ENCODE data around the gene ZFP69.

ZFP69 gene

DNA sequence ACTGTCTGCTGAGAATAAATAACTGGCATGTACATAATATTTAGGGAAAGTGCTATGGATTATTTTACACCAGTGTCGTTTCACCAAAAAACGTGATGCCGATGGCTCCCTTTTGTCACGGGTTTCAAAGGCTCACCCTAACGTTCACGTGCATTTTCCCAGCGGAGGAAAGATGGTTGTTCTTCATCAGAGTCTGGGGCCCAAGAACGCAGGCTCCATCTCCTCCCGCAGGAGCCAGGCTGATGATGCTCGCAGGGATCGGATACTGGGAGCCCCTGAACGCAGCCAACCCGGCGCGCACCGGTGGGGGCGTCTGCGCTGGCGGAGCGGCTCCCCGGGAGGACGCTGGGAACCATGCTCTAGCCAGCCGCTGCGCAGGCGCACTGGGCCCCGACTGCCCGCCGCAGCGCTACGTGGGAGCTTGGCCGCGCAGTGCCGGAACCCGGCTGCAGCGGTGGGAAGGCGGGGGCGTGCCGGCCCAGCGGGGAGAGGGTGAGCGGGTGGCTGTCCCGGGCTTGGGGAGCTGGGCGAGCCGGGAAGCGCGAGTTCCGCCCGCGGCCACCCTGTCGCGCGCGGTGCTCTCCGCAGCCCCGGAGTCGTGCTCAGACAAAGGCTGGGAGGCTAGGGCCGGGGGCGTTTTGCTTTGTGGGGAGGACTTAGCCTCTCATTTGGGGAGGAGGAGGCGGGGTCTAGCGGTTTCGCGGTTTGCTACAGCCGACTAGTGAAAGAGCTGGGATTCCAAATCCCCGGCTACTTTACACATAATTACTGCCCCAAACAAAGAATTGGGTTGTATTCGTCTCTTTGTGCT lies 27.2 kb upstream of the ZFP69 start, which contains the start of gene ZFP69B:
Gene ZFP69B (plus strand): TSS at position 793 of the 811 bp plus-strand sequence. CDS start 486 bp downstream, outside the sequence.
- H3K4me3 ChIP-seq = peak within 1 kb of the TSS; percentile 87
- TF ChIP-seq EZH2 (IDR thresholded peaks at IDR 0.05) (no peak), POLR2AphosphoS5 (IDR thresholded peaks at IDR 0.05; ENCODE audit: borderline replicate concordance, low read depth, low read length) (peak; percentile 91)
- H3K36me3 ChIP-seq (ENCODE audit: insufficient read depth, low read length) = peaks cover 13% of the 10 kb centered on the region
- peak; percentile 44 for DNase-seq (ENCODE audit: low read depth, low spot score)
- H3K9ac ChIP-seq (ENCODE audit: insufficient read length) = peak within 1 kb of the TSS; percentile 82
- H3K27ac ChIP-seq = peak within 1 kb of the TSS; percentile 81
- H3K9me3 ChIP-seq (ENCODE audit: low read depth, low read length) = peaks cover 10% of the 10 kb centered on the region; the same call in 1 of the 2 replicates

DNA sequence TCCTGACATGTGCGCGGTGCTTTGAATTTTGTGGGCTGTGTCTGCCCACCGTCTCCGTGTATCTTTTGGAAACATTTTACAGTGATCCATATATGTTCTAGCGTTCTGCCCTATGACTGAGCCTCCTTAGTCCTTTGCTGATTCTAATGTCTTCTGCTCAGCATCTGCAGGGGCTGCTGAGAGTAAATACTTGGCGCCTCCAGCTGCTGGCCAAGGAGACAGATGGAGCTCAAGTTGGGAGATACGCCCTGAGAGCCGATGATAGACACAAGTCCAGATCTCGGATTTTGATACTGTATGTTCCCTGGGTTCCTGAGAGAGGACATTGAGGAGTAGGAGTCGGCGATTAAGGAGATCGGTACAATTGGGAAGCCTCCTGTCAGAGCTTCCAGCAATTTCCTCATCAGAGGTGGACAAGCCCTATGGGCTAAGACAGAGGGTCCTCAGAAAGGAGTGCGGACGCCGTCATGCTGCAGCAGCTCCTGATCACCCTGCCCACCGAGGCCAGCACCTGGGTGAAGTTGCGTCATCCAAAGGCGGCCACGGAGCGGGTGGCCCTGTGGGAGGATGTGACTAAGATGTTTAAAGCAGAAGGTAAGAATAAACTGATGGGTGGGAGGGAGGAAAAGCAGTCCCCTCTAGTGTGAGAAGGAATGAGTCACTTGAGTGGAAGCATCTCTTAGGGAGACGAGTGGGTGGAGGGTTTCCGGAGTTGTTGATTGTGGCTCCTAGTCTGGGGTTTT lies 26.4 kb upstream of the ZFP69 start:
- peak overlapping the region; percentile 82 for H3K9ac ChIP-seq (ENCODE audit: insufficient read length)
- H3K27ac ChIP-seq = peak overlapping the region; percentile 81
- H3K4me3 ChIP-seq = peak overlapping the region; percentile 87
- no peak for TF ChIP-seq POLR2AphosphoS5 (IDR thresholded peaks at IDR 0.05; ENCODE audit: borderline replicate concordance, low read depth, low read length)
- TF ChIP-seq EZH2 (IDR thresholded peaks at IDR 0.05) = no peak
- no peak for TF ChIP-seq FOXP2 (optimal IDR thresholded peaks at IDR 0.05; ENCODE audit: control extremely low read depth, extremely low read length, insufficient read depth)
- H3K36me3 ChIP-seq (ENCODE audit: insufficient read depth, low read length) = peaks cover 19% of the 10 kb centered on the region
- no peak for DNase-seq (ENCODE audit: low read depth, low spot score)
- peaks cover 13% of the 10 kb centered on the region; the same call in 1 of the 2 replicates for H3K9me3 ChIP-seq (ENCODE audit: low read depth, low read length)

DNA sequence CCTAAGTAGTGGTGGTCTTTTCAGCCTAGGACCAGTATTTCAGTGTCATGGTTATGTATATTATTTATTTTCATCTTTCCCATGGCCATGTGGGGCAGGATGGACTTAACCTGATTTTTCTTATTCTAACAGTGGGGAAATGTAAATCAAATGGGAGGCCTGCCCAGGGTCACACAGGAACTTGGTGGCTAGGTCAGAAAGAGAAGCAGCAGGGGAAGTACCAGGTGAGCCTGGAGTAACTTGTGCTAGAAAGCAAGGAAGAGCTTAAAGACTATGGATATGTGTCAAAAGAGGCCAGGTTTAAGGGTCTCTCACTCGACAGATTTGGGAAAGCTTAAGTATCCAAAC lies 25.9 kb upstream of the ZFP69 start:
- no peak for DNase-seq (ENCODE audit: low read depth, low spot score)
- Histone ChIP-seq H3K9ac (ENCODE audit: insufficient read length) (no peak overlapping the region), H3K9me3 (ENCODE audit: low read depth, low read length) (peaks cover 13% of the 10 kb centered on the region; the same call in 1 of the 2 replicates), H3K4me3 (peak overlapping the region; percentile 87), H3K36me3 (ENCODE audit: insufficient read depth, low read length) (peaks cover 23% of the 10 kb centered on the region), H3K27ac (no peak overlapping the region)
- TF ChIP-seq FOXP2 (optimal IDR thresholded peaks at IDR 0.05; ENCODE audit: control extremely low read depth, extremely low read length, insufficient read depth) (no peak), POLR2AphosphoS5 (IDR thresholded peaks at IDR 0.05; ENCODE audit: borderline replicate concordance, low read depth, low read length) (no peak), EZH2 (IDR thresholded peaks at IDR 0.05) (no peak)

DNA sequence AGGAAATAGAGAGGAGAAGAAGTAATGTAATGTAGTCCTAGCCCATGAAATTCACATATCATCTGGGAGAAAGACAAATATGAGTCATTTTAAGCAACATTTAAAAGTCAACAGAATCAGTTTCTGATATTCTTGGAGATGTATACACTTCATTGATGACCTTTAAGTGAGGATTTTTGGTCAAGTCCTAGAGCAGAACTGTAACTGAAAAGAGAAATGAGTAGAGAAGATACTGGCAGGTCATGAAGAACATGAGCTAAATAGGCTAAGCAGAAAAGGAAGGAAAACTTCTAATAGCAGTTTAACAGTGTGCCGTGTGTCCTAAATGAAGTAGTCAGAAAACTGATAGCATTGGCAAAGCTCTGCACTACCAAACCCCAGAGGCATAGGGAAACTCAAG lies 22.2 kb upstream of the ZFP69 start:
- Histone ChIP-seq H3K27ac (no peak overlapping the region), H3K9ac (ENCODE audit: insufficient read length) (no peak overlapping the region), H3K36me3 (ENCODE audit: insufficient read depth, low read length) (peaks cover 59% of the 10 kb centered on the region), H3K4me3 (no peak overlapping the region), H3K9me3 (ENCODE audit: low read depth, low read length) (peaks cover 39% of the 10 kb centered on the region)
- TF ChIP-seq POLR2AphosphoS5 (IDR thresholded peaks at IDR 0.05; ENCODE audit: borderline replicate concordance, low read depth, low read length) = no peak
- TF ChIP-seq FOXP2 (optimal IDR thresholded peaks at IDR 0.05; ENCODE audit: control extremely low read depth, extremely low read length, insufficient read depth) = no peak
- TF ChIP-seq EZH2 (IDR thresholded peaks at IDR 0.05) = no peak
- no peak for DNase-seq (ENCODE audit: low read depth, low spot score)

DNA sequence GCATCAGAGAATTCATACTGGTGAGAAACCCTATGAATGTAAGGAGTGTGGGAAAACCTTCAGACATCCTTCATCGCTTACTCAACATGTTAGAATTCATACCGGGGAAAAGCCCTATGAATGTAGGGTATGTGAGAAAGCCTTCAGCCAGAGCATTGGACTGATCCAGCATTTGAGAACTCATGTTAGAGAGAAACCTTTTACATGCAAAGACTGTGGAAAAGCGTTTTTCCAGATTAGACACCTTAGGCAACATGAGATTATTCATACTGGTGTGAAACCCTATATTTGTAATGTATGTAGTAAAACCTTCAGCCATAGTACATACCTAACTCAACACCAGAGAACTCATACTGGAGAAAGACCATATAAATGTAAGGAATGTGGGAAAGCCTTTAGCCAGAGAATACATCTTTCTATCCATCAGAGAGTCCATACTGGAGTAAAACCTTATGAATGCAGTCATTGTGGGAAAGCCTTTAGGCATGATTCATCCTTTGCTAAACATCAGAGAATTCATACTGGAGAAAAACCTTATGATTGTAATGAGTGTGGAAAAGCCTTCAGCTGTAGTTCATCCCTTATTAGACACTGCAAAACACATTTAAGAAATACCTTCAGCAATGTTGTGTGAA lies 14.0 kb upstream of the ZFP69 start:
- H3K36me3 ChIP-seq (ENCODE audit: insufficient read depth, low read length) = peaks cover 51% of the 10 kb centered on the region
- TF ChIP-seq FOXP2 (optimal IDR thresholded peaks at IDR 0.05; ENCODE audit: control extremely low read depth, extremely low read length, insufficient read depth) (no peak), POLR2AphosphoS5 (IDR thresholded peaks at IDR 0.05; ENCODE audit: borderline replicate concordance, low read depth, low read length) (no peak), EZH2 (IDR thresholded peaks at IDR 0.05) (no peak)

DNA sequence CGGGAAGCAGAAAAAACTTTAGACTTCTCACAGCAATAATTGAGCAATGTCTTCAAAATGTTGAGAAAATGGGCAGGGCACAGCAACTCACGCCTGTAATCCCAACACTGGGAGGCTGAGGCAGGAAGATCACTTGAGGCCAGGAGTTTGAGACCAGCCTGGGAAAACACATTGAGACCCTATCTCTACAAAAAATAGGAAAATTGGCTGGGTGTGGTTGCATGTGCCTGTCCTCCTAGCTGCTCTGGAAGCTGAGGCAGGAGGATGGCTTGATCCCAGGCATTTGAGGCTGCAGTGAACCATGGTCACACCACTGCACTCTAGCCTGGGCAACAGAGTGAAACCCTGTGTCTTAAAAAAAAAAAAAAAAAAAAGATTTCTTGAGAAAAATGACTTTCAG lies 7.8 kb upstream of the ZFP69 start:
- H3K9ac ChIP-seq (ENCODE audit: insufficient read length) = no peak overlapping the region
- H3K36me3 ChIP-seq (ENCODE audit: insufficient read depth, low read length) = peaks cover 5% of the 10 kb centered on the region; the same call in 1 of the 2 replicates
- H3K9me3 ChIP-seq (ENCODE audit: low read depth, low read length) = peaks cover 21% of the 10 kb centered on the region
- H3K4me3 ChIP-seq = no peak overlapping the region
- no peak overlapping the region for H3K27ac ChIP-seq
- TF ChIP-seq POLR2AphosphoS5 (IDR thresholded peaks at IDR 0.05; ENCODE audit: borderline replicate concordance, low read depth, low read length) (no peak), EZH2 (IDR thresholded peaks at IDR 0.05) (no peak), FOXP2 (optimal IDR thresholded peaks at IDR 0.05; ENCODE audit: control extremely low read depth, extremely low read length, insufficient read depth) (no peak)
- no peak for DNase-seq (ENCODE audit: low read depth, low spot score)

More for the DNA sequence above, 14.0 kb upstream of the ZFP69 start:
- no peak for DNase-seq (ENCODE audit: low read depth, low spot score)
- H3K9ac ChIP-seq (ENCODE audit: insufficient read length) = no peak overlapping the region
- H3K9me3 ChIP-seq (ENCODE audit: low read depth, low read length) = peaks cover 50% of the 10 kb centered on the region
- H3K27ac ChIP-seq = no peak overlapping the region
- no peak overlapping the region for H3K4me3 ChIP-seq

DNA sequence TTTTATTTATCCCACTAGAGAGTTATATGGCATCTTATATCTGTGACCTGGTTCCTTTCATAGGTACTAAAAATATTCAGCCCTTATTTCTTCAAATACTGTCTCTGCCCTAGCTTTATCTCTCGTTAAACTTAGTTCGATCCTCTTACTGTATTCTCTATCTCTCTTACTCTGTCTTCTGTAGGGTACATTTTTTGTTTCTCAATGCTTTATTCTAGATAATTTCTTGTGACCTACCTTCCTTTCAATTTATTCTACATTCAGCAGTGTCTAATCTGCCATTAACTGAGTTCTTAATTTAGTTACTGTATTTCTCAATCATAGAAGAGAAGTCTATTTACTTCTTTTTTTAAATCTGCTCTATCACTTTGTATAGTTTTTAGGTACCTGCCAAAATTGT lies 1.8 kb upstream of the ZFP69 start:
- no peak for DNase-seq (ENCODE audit: low read depth, low spot score)
- no peak for TF ChIP-seq EZH2 (IDR thresholded peaks at IDR 0.05)
- H3K9ac ChIP-seq (ENCODE audit: insufficient read length) = no peak overlapping the region
- no peak overlapping the region for H3K4me3 ChIP-seq
- H3K36me3 ChIP-seq (ENCODE audit: insufficient read depth, low read length) = peaks cover 10% of the 10 kb centered on the region; the same call in 1 of the 2 replicates
- peaks cover 12% of the 10 kb centered on the region; the same call in 1 of the 2 replicates for H3K9me3 ChIP-seq (ENCODE audit: low read depth, low read length)
- no peak overlapping the region for H3K27ac ChIP-seq

DNA sequence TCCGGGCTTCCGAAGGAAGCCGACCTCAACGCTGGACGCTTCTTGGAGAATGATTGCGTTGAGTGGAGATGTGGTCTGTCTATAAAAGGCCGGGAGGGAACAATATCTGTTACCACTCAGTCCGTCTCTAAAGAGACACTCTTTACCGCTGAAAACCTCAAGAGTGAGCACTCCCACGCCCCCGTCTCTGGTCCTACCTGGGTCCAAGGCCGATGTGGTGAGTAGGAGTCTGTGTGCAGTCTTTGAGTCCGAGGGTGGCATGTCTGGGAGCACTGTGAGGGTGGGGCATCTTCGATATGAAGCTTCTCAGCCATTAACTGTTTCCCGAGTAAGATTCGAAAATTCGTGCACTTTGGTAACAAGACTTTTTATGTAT lies 576 bp downstream of the ZFP69 start:
- Histone ChIP-seq H3K9me3 (ENCODE audit: low read depth, low read length) (peaks cover 15% of the 10 kb centered on the region; the same call in 1 of the 2 replicates), H3K4me3 (peak overlapping the region; percentile 97), H3K9ac (ENCODE audit: insufficient read length) (peak overlapping the region; percentile 84), H3K27ac (no peak overlapping the region), H3K36me3 (ENCODE audit: insufficient read depth, low read length) (peaks cover 30% of the 10 kb centered on the region)
- DNase-seq (ENCODE audit: low read depth, low spot score) = no peak
- TF ChIP-seq POLR2AphosphoS5 (IDR thresholded peaks at IDR 0.05; ENCODE audit: borderline replicate concordance, low read depth, low read length) (no peak), FOXP2 (optimal IDR thresholded peaks at IDR 0.05; ENCODE audit: control extremely low read depth, extremely low read length, insufficient read depth) (no peak), EZH2 (IDR thresholded peaks at IDR 0.05) (no peak)
